Mesothelial cell of epicardium (in vitro differentiated cells): Measurements from ENCODE around the gene ANKIB1. TPM values are rescaled to one million over a fixed set of nuclear protein-coding genes. Genes with fewer than 3 reads are reported as not detected.
A peak's percentile ranks its signal among the peaks of the same experiment; 100 is the strongest.

Source experiments
- DNase-seq, 2 experiments: peaks; one replicate each; pipeline ENCODE4 v3.0.0; 2021; ENCODE audit warnings: low spot score in 2 of 2; ENCODE audit not compliant: unreplicated experiment in 2 of 2
- H3K27ac Mint-ChIP-seq: 2 replicates; pipeline ENCODE4 v1.8.0; 2021; ENCODE audit warnings: mixed read lengths
- H3K27me3 Mint-ChIP-seq: 2 replicates; pipeline ENCODE4 v1.8.0; 2021; ENCODE audit warnings: low read depth, mixed read lengths
- H3K36me3 Mint-ChIP-seq: 2 replicates; pipeline ENCODE4 v1.8.0; 2021; ENCODE audit warnings: mixed read lengths
- H3K4me1 Mint-ChIP-seq: 2 replicates; pipeline ENCODE4 v1.8.0; 2021; ENCODE audit warnings: mixed read lengths
- H3K4me3 Mint-ChIP-seq: 2 replicates; pipeline ENCODE4 v1.8.0; 2021; ENCODE audit warnings: mild to moderate bottlenecking, moderate library complexity, mixed read lengths
- H3K9me3 Mint-ChIP-seq: 2 replicates; pipeline ENCODE4 v1.8.0; 2021; ENCODE audit warnings: mixed read lengths
- total RNA-seq: library from RNA; stranded (reverse); gene quantifications from 3 replicates; pipeline ENCODE4 v1.2.1, GENCODE V29; 2021
- TF ChIP-seq, protein P1 (sequence below): fragments of 200-600 bp; sonication (generic); IDR thresholded peaks from one replicate; pipeline ENCODE4 v1.5.0; 2021; ENCODE audit warnings: antibody characterized with exemption; ENCODE audit not compliant: unreplicated experiment

Gene ANKIB1
- total RNA-seq, 1 donor from 2014 or later = 66.6 TPM

DNA sequence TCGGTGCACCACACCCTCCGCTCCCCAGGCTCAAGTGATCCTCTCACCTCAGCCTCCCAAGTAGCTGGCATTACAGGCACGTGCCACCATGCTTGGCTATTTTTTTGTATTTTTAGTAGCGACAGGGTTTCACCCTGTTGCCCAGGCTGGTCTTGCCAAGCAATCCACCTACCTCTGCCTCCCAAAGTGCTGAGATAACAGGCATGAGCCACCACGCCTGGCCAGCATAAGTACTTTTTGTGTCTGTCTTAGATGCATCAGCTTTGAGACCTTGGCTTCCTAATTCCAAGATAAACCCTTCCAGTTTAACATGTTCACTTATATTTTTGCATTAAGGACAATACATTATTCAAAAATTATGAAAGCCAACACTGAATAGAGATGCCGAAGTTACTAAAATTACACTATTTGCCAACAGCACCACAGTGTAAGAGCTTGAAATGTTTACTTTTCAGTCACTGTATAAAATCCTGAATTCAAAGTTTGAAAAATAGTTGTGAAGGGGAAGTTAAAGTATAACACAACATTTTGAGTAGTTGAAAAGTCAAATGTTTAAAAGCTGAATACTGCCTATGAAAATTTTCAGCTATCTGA, 36.5 kb downstream of the ANKIB1 start:
- Mint-ChIP-seq H3K4me1 (peaks cover 13% of the 10 kb centered on the region), H3K27ac (peak overlapping the region; percentile 79), H3K9me3 (peaks cover 11% of the 10 kb centered on the region), H3K27me3 (no peaks in the 10 kb centered on the region), H3K36me3 (peaks cover 8% of the 10 kb centered on the region), H3K4me3 (no peak overlapping the region)
- no peak for DNase-seq
- TF ChIP-seq, protein P1, sequence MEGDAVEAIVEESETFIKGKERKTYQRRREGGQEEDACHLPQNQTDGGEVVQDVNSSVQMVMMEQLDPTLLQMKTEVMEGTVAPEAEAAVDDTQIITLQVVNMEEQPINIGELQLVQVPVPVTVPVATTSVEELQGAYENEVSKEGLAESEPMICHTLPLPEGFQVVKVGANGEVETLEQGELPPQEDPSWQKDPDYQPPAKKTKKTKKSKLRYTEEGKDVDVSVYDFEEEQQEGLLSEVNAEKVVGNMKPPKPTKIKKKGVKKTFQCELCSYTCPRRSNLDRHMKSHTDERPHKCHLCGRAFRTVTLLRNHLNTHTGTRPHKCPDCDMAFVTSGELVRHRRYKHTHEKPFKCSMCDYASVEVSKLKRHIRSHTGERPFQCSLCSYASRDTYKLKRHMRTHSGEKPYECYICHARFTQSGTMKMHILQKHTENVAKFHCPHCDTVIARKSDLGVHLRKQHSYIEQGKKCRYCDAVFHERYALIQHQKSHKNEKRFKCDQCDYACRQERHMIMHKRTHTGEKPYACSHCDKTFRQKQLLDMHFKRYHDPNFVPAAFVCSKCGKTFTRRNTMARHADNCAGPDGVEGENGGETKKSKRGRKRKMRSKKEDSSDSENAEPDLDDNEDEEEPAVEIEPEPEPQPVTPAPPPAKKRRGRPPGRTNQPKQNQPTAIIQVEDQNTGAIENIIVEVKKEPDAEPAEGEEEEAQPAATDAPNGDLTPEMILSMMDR = no peak

DNA sequence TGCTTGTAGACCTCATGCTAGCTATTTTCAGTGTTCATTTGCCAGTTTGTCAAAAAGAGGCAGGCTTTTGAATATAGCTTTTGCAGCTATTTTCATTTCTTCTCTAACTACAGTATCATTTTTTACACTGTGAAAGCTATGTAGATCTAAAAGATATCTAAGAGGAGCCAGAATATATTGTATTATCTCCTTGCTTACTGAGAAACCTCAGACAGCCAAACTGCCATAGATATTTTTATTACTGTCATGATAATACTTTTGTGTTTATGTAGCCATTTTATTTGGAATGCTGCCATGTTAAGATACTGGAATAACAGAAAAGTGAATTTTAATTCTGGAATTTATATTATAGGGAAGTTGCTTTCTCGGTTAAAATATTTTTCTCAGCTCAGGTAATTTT, 37.2 kb downstream of the ANKIB1 start:
- Mint-ChIP-seq H3K27me3 (no peaks in the 10 kb centered on the region), H3K9me3 (peaks cover 15% of the 10 kb centered on the region), H3K36me3 (peaks cover 11% of the 10 kb centered on the region), H3K4me3 (no peak overlapping the region), H3K4me1 (peaks cover 13% of the 10 kb centered on the region), H3K27ac (peak overlapping the region; percentile 79)
- no peak for DNase-seq
- TF ChIP-seq, protein P1 = no peak

DNA sequence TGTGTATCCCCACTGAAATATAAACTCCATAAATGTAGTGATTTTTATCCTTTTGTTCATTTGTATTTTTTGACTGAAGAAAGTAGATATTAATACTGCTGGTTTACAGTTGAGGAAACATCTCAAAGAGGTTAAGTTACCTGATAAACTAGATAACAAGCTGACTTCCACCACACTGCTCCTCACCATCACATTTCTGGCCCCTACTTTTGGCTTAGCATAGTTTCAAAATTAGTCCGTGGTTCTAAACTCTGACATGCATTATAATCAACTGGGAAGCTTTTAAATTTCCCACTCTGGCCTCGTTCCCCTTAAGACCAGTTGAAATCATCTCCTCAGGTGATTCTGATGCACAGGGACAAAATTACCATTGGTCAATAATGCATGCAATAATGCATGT, 43.5 kb downstream of the ANKIB1 start:
- peaks cover 7% of the 10 kb centered on the region for H3K4me1 Mint-ChIP-seq
- DNase-seq = no peak
- TF ChIP-seq, protein P1 = no peak
- H3K9me3 Mint-ChIP-seq = peaks cover 23% of the 10 kb centered on the region
- no peaks in the 10 kb centered on the region for H3K27me3 Mint-ChIP-seq
- no peak overlapping the region for H3K4me3 Mint-ChIP-seq
- H3K27ac Mint-ChIP-seq = no peak overlapping the region
- H3K36me3 Mint-ChIP-seq = peaks cover 12% of the 10 kb centered on the region

DNA sequence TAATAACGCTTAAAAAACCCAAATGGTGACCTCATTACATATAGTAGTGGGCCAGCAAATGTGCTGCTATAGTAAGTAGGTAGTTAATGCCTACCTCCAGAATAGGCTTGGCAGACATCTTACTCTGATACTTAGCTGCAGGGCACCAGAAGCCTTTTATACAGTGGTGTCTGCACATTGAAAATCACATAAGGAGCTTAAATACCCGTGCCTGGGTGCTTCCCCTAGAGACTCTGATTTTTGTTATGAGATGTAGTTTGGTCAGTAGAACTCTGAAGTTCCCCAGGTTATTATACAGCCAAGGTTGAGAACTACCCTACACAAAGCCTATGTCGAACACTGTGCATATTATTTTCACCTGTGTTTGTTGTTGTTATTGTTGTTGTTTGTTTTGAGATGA, 47.2 kb downstream of the ANKIB1 start:
- TF ChIP-seq, protein P1 = no peak
- no peak overlapping the region for H3K27ac Mint-ChIP-seq
- no peak overlapping the region for H3K4me3 Mint-ChIP-seq
- H3K27me3 Mint-ChIP-seq = no peaks in the 10 kb centered on the region
- no peak for DNase-seq
- H3K36me3 Mint-ChIP-seq = peaks cover 8% of the 10 kb centered on the region
- peaks cover 13% of the 10 kb centered on the region for H3K9me3 Mint-ChIP-seq
- peaks cover 7% of the 10 kb centered on the region for H3K4me1 Mint-ChIP-seq

DNA sequence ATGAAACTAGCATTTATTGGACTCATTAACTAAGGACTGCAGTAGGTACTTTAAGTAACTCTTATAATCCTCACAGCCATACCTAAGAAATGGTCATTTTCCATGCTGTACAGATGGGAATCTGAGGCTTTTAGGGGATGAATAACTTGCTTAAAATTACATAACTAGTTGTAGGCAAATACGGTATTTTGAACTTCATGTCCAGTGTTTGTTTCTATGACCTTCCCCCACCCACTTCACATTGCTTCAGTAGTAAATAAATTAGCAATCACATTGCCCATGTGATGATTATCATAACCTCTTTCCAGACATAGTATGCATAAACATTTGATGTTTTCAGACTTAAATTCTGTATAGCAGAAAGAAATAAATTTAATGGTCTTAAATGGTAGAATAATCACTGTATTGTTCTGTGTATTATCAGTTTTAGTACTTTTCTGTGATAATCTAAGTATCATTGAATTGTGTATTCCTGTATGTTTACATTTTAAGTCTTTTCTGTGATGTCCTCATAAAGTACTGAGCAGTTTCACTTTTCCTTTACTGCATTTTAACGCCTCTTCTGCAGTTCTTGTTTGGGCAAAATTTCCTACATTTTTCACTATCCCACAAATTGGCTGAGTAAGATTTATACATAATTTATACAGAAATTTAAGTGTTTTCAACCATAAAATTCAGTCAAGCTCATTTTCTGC, 48.3 kb downstream of the ANKIB1 start:
- no peak overlapping the region for H3K4me3 Mint-ChIP-seq
- no peak overlapping the region for H3K27ac Mint-ChIP-seq
- H3K4me1 Mint-ChIP-seq = peaks cover 7% of the 10 kb centered on the region
- peaks cover 3% of the 10 kb centered on the region for H3K9me3 Mint-ChIP-seq
- DNase-seq = no peak
- no peaks in the 10 kb centered on the region for H3K36me3 Mint-ChIP-seq
- H3K27me3 Mint-ChIP-seq = no peaks in the 10 kb centered on the region
- TF ChIP-seq, protein P1 = no peak
